ENCODE measurements around the gene CNTN1. TPM values are rescaled to one million over a fixed set of nuclear protein-coding genes. Genes with fewer than 3 reads are reported as not detected.

Gene CNTN1
- total and polyA plus RNA-seq, 10 of the 15 experiments (the other 5 are each of a cell fraction or from before 2014, with no cell fraction given) = 0.06 to 0.14 TPM; not detected in 8

DNA sequence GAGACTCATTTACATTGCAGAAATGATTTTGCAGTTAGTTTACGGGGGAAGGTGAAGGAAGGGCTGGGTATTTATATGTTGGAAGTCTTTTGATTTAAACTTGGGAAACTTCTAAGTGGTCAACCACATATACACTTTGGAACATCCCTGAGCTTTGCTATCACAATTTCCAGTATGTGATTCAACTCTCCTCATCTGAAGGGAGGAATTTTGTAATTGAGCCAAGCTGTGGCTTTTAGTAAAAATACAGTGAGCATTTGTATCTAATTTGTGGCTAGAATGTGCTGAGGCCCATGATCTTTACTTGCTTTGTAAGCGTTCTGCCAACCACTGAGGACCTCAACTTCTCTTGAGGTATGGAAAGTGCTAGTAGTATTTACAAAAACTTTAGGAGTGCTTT, 260.8 kb downstream of the CNTN1 start (continued):
- TF ChIP-seq TCF7 (IDR thresholded peaks at IDR 0.05; ENCODE audit: borderline replicate concordance) = no peak
- TF ChIP-seq CHD1 (IDR thresholded peaks at IDR 0.05; ENCODE audit: low read depth, low read length) = no peak

DNA sequence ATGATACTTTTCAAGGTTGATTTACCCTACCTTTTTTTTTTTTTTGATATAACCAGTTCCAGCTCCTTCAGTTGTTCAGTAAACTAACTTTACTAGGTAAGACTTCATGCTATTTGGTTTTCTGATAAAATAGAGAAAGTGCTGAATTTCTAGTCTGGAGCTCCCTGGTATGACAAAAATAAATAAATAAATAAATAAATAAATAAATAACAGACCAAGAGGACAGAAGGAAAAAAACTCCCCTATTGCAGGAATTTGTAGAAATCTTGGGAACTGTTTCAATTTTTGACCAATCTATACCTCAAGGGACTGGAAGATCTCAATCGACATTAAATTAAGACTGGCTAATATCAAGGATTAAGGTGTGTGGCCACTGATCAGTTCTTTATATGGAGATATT, 265.2 kb downstream of the CNTN1 start:
- Histone ChIP-seq H3K9me3 (replicated peaks; ENCODE audit: control insufficient read depth, insufficient read depth, low read length) (no peaks in the 10 kb centered on the region), H3K4me1 (ENCODE audit: control insufficient read depth, insufficient read depth, low read length) (no peaks in the 10 kb centered on the region), H2AFZ (ENCODE audit: control insufficient read depth, low read depth, low read length) (no peak overlapping the region), H3K36me3 (ENCODE audit: control insufficient read depth in 2 of 2, insufficient read depth in 2 of 2, low read length in 1 of 2) (no peaks in the 10 kb centered on the region), H3K79me2 (ENCODE audit: control insufficient read depth, insufficient read depth, low read length) (no peaks in the 10 kb centered on the region), H3K4me2 (ENCODE audit: control insufficient read depth, insufficient read depth) (no peak overlapping the region), H4K20me1 (ENCODE audit: control insufficient read depth, insufficient read depth) (no peaks in the 10 kb centered on the region), H3K27ac (ENCODE audit: control insufficient read depth, insufficient read depth) (no peak overlapping the region), H3K4me3 (no peak overlapping the region), H3K9ac (ENCODE audit: control insufficient read depth, insufficient read depth, low read length) (no peak overlapping the region), H3K27me3 (replicated peaks in 1 of 2; ENCODE audit: control insufficient read depth in 2 of 2, insufficient read depth in 2 of 2, low read length in 1 of 2) (no peaks in the 10 kb centered on the region)
- in situ Hi-C loops (cut with MboI) = no loop called here
- ChIA-PET POLR2A (interaction anchor here (0.6 kb wide), 1 partner anchor 1426 kb away, joined by 3 read pairs; no protein-coding TSS in a partner anchor), RAD21 (ENCODE audit: unreplicated experiment) (interaction anchor here (0.7 kb wide), 1 partner anchor 948 kb away, joined by 3 read pairs; no protein-coding TSS in a partner anchor), CTCF (interaction anchor here (0.7 to 1.1 kb wide), 2 partner anchors 11 to 314 kb away, joined by 3 to 5 read pairs; no protein-coding TSS in a partner anchor), SMC1A (ENCODE audit: uncharacterized antibody, unreplicated experiment) (interaction anchor here (0.9 kb wide), 1 partner anchor 11 kb away, joined by 3 read pairs; no protein-coding TSS in a partner anchor)
- 3% methylated on average over 1 of the region's 1 CpG for WGBS (ENCODE audit: insufficient coverage, insufficient replicate concordance, low lambda C conversion rate, missing lambda C conversion rate)
- ATAC-seq (no peak), DNase-seq (ENCODE audit: low read depth, low spot score) (no peak), FAIRE-seq (no peak)
- intact Hi-C loops (cut with micrococcal nuclease; ENCODE audit: unreplicated experiment) = no loop called here
- TF ChIP-seq, protein P1, sequence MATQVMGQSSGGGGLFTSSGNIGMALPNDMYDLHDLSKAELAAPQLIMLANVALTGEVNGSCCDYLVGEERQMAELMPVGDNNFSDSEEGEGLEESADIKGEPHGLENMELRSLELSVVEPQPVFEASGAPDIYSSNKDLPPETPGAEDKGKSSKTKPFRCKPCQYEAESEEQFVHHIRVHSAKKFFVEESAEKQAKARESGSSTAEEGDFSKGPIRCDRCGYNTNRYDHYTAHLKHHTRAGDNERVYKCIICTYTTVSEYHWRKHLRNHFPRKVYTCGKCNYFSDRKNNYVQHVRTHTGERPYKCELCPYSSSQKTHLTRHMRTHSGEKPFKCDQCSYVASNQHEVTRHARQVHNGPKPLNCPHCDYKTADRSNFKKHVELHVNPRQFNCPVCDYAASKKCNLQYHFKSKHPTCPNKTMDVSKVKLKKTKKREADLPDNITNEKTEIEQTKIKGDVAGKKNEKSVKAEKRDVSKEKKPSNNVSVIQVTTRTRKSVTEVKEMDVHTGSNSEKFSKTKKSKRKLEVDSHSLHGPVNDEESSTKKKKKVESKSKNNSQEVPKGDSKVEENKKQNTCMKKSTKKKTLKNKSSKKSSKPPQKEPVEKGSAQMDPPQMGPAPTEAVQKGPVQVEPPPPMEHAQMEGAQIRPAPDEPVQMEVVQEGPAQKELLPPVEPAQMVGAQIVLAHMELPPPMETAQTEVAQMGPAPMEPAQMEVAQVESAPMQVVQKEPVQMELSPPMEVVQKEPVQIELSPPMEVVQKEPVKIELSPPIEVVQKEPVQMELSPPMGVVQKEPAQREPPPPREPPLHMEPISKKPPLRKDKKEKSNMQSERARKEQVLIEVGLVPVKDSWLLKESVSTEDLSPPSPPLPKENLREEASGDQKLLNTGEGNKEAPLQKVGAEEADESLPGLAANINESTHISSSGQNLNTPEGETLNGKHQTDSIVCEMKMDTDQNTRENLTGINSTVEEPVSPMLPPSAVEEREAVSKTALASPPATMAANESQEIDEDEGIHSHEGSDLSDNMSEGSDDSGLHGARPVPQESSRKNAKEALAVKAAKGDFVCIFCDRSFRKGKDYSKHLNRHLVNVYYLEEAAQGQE (IDR thresholded peaks at IDR 0.05; ENCODE audit: low read depth, low read length) = no peak
- BruUV-seq (replicated peaks) = no TSS peak
